GM18505 (cell line): Measurements from ENCODE around the gene UTRN.

ENCODE experiments used
- ATAC-seq: cut with Tn5 transposase; IDR thresholded peaks from one replicate; pipeline ENCODE4 v1.9.1; 2021; ENCODE audit not compliant: unreplicated experiment
- POLR2A ChIP-seq: IDR thresholded peaks from 4 replicates; pipeline ENCODE4 v1.6.1; 2011; ENCODE audit warnings: borderline replicate concordance; ENCODE audit not compliant: insufficient read depth, insufficient read length; ENCODE audit errors: extremely low read depth

The UTRN gene

GRCh38 chr6:144311361-144311760, 26.2 kb downstream of the UTRN start:
- no peak for ATAC-seq
- no peak for TF ChIP-seq POLR2A

- no peak for ATAC-seq
- no peak for TF ChIP-seq POLR2A
Observed at GRCh38 chr6:144314003-144314485, 28.9 kb downstream of the UTRN start.

- no peak for ATAC-seq
- TF ChIP-seq POLR2A: no peak
Observed at GRCh38 chr6:144314562-144314961, 29.4 kb downstream of the UTRN start.

GRCh38 chr6:144315226-144315980, 30.3 kb downstream of the UTRN start:
- no peak for ATAC-seq
- no peak for TF ChIP-seq POLR2A

- no peak for TF ChIP-seq POLR2A
- ATAC-seq: no peak
Observed at GRCh38 chr6:144315981-144316861, 31.1 kb downstream of the UTRN start.

- ATAC-seq: no peak
- TF ChIP-seq POLR2A: no peak
Observed at GRCh38 chr6:144316862-144317195, 31.7 kb downstream of the UTRN start.

- TF ChIP-seq POLR2A: no peak
- ATAC-seq: no peak
Observed at GRCh38 chr6:144317736-144318135, 32.6 kb downstream of the UTRN start.

GRCh38 chr6:144319211-144319610, 34.1 kb downstream of the UTRN start:
- TF ChIP-seq POLR2A: no peak
- no peak for ATAC-seq

- no peak for TF ChIP-seq POLR2A
- ATAC-seq: no peak
Observed at GRCh38 chr6:144320741-144321140, 35.6 kb downstream of the UTRN start.

- TF ChIP-seq POLR2A: no peak
- ATAC-seq: no peak
Observed at GRCh38 chr6:144321839-144322591, 36.9 kb downstream of the UTRN start.

- no peak for TF ChIP-seq POLR2A
- no peak for ATAC-seq
Observed at GRCh38 chr6:144325232-144325631, 40.1 kb downstream of the UTRN start.

- ATAC-seq: no peak
- no peak for TF ChIP-seq POLR2A
Observed at GRCh38 chr6:144326393-144326792, 41.3 kb downstream of the UTRN start.

- no peak for TF ChIP-seq POLR2A
- no peak for ATAC-seq
Observed at GRCh38 chr6:144327081-144327480, 41.9 kb downstream of the UTRN start.
